ENCODE measurements around the gene JPH4. TPM values are rescaled to one million over a fixed set of nuclear protein-coding genes. Genes with fewer than 3 reads are reported as not detected.

JPH4 gene
- total and polyA plus RNA-seq, 2 experiments from 2014 or later: 2.7 TPM

- Histone ChIP-seq H2AFZ (no peak overlapping the region), H3K36me3 (replicated peaks; ENCODE audit: insufficient read depth, low read depth) (no peaks in the 10 kb centered on the region), H3K79me2 (no peaks in the 10 kb centered on the region), H3K27me3 (peaks cover 51% of the 10 kb centered on the region), H3K9me2 (replicated peaks; ENCODE audit: insufficient read depth) (no peaks in the 10 kb centered on the region), H3K4me3 (no peak overlapping the region), H3K4me1 (ENCODE audit: insufficient read depth) (peaks cover 10% of the 10 kb centered on the region), H3K9me3 (ENCODE audit: low read depth) (no peaks in the 10 kb centered on the region), H3K27ac (no peak overlapping the region), H4K20me1 (ENCODE audit: insufficient read depth, poor library complexity, severe bottlenecking) (no peaks in the 10 kb centered on the region), H3K4me2 (no peak overlapping the region)
- TF ChIP-seq EZH2 (IDR thresholded peaks at IDR 0.05; ENCODE audit: borderline replicate concordance) (no peak), CTCF (IDR thresholded peaks at IDR 0.05; ENCODE audit: poor library complexity) (no peak), EZH2phosphoT487 (IDR thresholded peaks at IDR 0.05; ENCODE audit: low read depth, severe bottlenecking, unreplicated experiment) (no peak)
- DNase-seq (ENCODE audit: low spot score): no peak
Observed at GRCh38 chr14:23579739-23580138, 1.1 kb upstream of the JPH4 start.

- Histone ChIP-seq H3K4me3 (no peak overlapping the region), H2AFZ (no peak overlapping the region), H3K9me2 (replicated peaks; ENCODE audit: insufficient read depth) (no peaks in the 10 kb centered on the region), H3K79me2 (no peaks in the 10 kb centered on the region), H3K4me2 (no peak overlapping the region), H3K36me3 (replicated peaks; ENCODE audit: insufficient read depth, low read depth) (no peaks in the 10 kb centered on the region), H3K27ac (no peak overlapping the region), H3K4me1 (ENCODE audit: insufficient read depth) (peaks cover 10% of the 10 kb centered on the region), H4K20me1 (ENCODE audit: insufficient read depth, poor library complexity, severe bottlenecking) (no peaks in the 10 kb centered on the region), H3K27me3 (peaks cover 56% of the 10 kb centered on the region), H3K9me3 (ENCODE audit: low read depth) (no peaks in the 10 kb centered on the region)
- TF ChIP-seq EZH2 (IDR thresholded peaks at IDR 0.05; ENCODE audit: borderline replicate concordance): no peak
- TF ChIP-seq EZH2phosphoT487 (IDR thresholded peaks at IDR 0.05; ENCODE audit: low read depth, severe bottlenecking, unreplicated experiment): no peak
- DNase-seq (ENCODE audit: low spot score): no peak
- 56% methylated on average over 3 of the region's 3 CpGs for WGBS (ENCODE audit: low lambda C conversion rate, missing lambda C conversion rate)
Observed at GRCh38 chr14:23579311-23579630, 681 bp upstream of the JPH4 start.

- 10% methylated on average over 15 of the region's 24 CpGs for WGBS (ENCODE audit: low lambda C conversion rate, missing lambda C conversion rate)
- TF ChIP-seq EZH2 (IDR thresholded peaks at IDR 0.05; ENCODE audit: borderline replicate concordance) (no peak), EZH2phosphoT487 (IDR thresholded peaks at IDR 0.05; ENCODE audit: low read depth, severe bottlenecking, unreplicated experiment) (no peak), CTCF (IDR thresholded peaks at IDR 0.05; ENCODE audit: poor library complexity) (no peak)
- peak overlapping the region; percentile 82 for H3K4me2 ChIP-seq
- no peak overlapping the region for H3K27ac ChIP-seq
- H3K9me3 ChIP-seq (ENCODE audit: low read depth): no peaks in the 10 kb centered on the region
- H3K36me3 ChIP-seq (replicated peaks; ENCODE audit: insufficient read depth, low read depth): no peaks in the 10 kb centered on the region
- no peak overlapping the region for H2AFZ ChIP-seq
- peaks cover 10% of the 10 kb centered on the region for H3K4me1 ChIP-seq (ENCODE audit: insufficient read depth)
- DNase-seq (ENCODE audit: low spot score): peak; percentile 10
- H3K27me3 ChIP-seq: peaks cover 67% of the 10 kb centered on the region
- H4K20me1 ChIP-seq (ENCODE audit: insufficient read depth, poor library complexity, severe bottlenecking): no peaks in the 10 kb centered on the region
- H3K4me3 ChIP-seq: no peak overlapping the region
- H3K9me2 ChIP-seq (replicated peaks; ENCODE audit: insufficient read depth): no peaks in the 10 kb centered on the region
- H3K79me2 ChIP-seq: no peaks in the 10 kb centered on the region
Observed at GRCh38 chr14:23577710-23578392, 739 bp downstream of the JPH4 start.

GRCh38 chr14:23577004-23577681 is 1.4 kb downstream of the JPH4 start:
- Histone ChIP-seq H4K20me1 (ENCODE audit: insufficient read depth, poor library complexity, severe bottlenecking) (no peaks in the 10 kb centered on the region), H3K4me3 (no peak overlapping the region), H3K79me2 (no peaks in the 10 kb centered on the region), H3K9me2 (replicated peaks; ENCODE audit: insufficient read depth) (no peaks in the 10 kb centered on the region), H3K27ac (no peak overlapping the region), H3K9me3 (ENCODE audit: low read depth) (no peaks in the 10 kb centered on the region), H3K4me2 (peak overlapping the region; percentile 82), H2AFZ (peak overlapping the region; percentile 58), H3K36me3 (replicated peaks; ENCODE audit: insufficient read depth, low read depth) (no peaks in the 10 kb centered on the region), H3K4me1 (ENCODE audit: insufficient read depth) (peaks cover 10% of the 10 kb centered on the region), H3K27me3 (peaks cover 67% of the 10 kb centered on the region)
- peak; percentile 10 for TF ChIP-seq EZH2 (IDR thresholded peaks at IDR 0.05; ENCODE audit: borderline replicate concordance)
- no peak for TF ChIP-seq EZH2phosphoT487 (IDR thresholded peaks at IDR 0.05; ENCODE audit: low read depth, severe bottlenecking, unreplicated experiment)
- no peak for TF ChIP-seq CTCF (IDR thresholded peaks at IDR 0.05; ENCODE audit: poor library complexity)
- 3% methylated on average over 10 of the region's 67 CpGs for WGBS (ENCODE audit: low lambda C conversion rate, missing lambda C conversion rate)
- DNase-seq (ENCODE audit: low spot score): peak; percentile 18
